ENCODE measurements around the gene FBXL20. TPM values are rescaled to one million over a fixed set of nuclear protein-coding genes. Genes with fewer than 3 reads are reported as not detected.

Gene FBXL20
- total and polyA plus RNA-seq, 9 of the 15 experiments (the other 6 are each of a cell fraction or from before 2014, with no cell fraction given) = 1.8 to 15.1 (median 5.6) TPM

GRCh38 chr17:39334008-39334744 is 67.2 kb downstream of the FBXL20 start (continued):
- peak; percentile 74 for TF ChIP-seq MGA (IDR thresholded peaks at IDR 0.05)
- peak; percentile 87 for TF ChIP-seq NCOR1 (IDR thresholded peaks at IDR 0.05)
- 0 out of 2 replicates have a peak, but pooled peaks have one; percentile 13 for TF ChIP-seq NBN (IDR thresholded peaks at IDR 0.05; ENCODE audit: low read depth)
- peak; percentile 83; the same call in 1 of the 2 replicates for TF ChIP-seq RREB1 (CRISPR knock-in tag; IDR thresholded peaks at IDR 0.05)
- TF ChIP-seq KLF6 (CRISPR knock-in tag; IDR thresholded peaks at IDR 0.05; ENCODE audit: borderline replicate concordance) = peak; percentile 95; the same call in 1 of the 2 replicates
- peak in 1 of 2 experiments; percentile 97; a peak in 2 of 4 replicates for TF ChIP-seq TEAD1 (CRISPR knock-in tag; IDR thresholded peaks at IDR 0.05)
- TF ChIP-seq ZNF766 (CRISPR knock-in tag; conservative IDR thresholded peaks at IDR 0.05) = peak; percentile 88
- TF ChIP-seq GATAD2A (IDR thresholded peaks at IDR 0.05) = peak; percentile 90
- TF ChIP-seq ELF2 (CRISPR knock-in tag; IDR thresholded peaks at IDR 0.05) = 0 out of 2 replicates have a peak, but pooled peaks have one; percentile 54
- TF ChIP-seq ERF (CRISPR knock-in tag; IDR thresholded peaks at IDR 0.05) = peak; percentile 84; the same call in 1 of the 2 replicates
